ENCODE measurements around the gene TBC1D17. TPM values are rescaled to one million over a fixed set of nuclear protein-coding genes. Genes with fewer than 3 reads are reported as not detected.

Gene TBC1D17
- polyA plus RNA-seq, 3 donors = 3.1 to 48.2 (median 4.5) TPM

DNA sequence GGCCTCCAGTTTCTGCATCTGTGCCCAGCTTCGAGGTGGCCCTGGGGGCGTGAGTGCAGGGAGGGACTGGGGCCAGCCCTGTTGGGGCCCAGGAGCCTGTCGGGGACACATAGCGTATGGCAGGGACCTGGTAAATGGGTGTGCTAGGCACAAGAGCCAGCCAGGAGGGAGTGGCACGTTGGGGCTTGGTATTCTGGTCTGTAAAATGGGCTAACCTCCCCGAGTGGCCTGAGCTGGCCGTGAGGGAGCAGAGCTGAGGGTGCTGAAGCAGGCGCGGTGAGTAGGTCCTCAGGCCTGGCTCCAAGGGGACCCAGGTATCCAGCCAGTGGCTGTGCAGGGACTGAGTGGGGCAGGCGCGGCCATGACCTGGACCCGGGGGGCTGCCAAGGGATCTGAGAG is 22.2 kb upstream of the TBC1D17 start:
- peak overlapping the region in 1 of 7 donors; percentile 30 for H3K27ac Mint-ChIP-seq
- no peak overlapping the region for H3K27ac ChIP-seq (ENCODE audit: low read depth in 1 of 2, low read length in 2 of 2)

DNA sequence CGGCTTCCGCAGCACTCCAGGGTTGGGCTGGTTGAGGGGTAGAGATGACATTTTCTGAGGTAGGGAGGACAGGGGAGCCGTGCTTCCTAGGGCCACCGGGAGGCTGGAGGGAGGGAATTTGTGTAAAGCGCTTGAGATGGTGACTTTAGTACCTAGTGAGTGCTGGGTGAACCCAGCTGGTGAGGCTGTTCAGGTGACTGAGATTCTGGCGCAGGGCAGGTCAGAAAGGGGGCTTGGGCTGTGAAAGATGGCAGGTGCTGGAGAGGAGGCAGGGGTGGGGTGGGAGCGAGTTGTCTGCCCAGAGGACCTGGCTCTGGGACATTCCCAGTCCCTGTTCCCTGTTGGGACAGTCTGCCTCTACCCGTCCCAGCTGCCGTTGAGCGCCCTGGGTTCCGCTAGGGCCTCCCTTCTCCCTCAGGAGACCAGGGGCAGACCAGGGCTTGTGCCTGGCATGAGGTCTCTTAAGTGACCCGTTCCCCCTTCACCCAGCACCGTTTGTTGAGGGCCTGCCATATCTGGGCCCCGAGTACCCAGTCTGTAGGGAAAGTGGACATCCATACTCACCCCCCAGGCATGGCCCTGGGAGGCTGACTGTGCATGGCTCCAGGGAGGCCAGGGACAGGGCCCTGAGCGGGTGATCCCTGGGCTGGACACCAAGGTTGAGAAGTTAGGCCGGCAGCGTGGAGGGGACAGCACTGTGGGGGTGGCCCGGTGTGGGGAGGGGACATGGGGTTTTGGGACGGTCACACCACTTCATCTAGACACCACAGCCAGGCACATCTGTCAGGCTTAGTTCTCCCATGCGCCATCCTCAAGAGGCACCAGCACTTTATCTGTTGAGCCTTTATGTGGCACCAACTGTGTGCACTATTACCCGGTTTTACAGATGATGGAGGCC is 21.6 kb upstream of the TBC1D17 start:
- TF ChIP-seq, protein P1, sequence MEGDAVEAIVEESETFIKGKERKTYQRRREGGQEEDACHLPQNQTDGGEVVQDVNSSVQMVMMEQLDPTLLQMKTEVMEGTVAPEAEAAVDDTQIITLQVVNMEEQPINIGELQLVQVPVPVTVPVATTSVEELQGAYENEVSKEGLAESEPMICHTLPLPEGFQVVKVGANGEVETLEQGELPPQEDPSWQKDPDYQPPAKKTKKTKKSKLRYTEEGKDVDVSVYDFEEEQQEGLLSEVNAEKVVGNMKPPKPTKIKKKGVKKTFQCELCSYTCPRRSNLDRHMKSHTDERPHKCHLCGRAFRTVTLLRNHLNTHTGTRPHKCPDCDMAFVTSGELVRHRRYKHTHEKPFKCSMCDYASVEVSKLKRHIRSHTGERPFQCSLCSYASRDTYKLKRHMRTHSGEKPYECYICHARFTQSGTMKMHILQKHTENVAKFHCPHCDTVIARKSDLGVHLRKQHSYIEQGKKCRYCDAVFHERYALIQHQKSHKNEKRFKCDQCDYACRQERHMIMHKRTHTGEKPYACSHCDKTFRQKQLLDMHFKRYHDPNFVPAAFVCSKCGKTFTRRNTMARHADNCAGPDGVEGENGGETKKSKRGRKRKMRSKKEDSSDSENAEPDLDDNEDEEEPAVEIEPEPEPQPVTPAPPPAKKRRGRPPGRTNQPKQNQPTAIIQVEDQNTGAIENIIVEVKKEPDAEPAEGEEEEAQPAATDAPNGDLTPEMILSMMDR (IDR thresholded peaks at IDR 0.05) = no peak
- H3K9ac ChIP-seq (ENCODE audit: insufficient read depth, low read length, poor library complexity, severe bottlenecking) = no peak overlapping the region
- H3K4me1 ChIP-seq (ENCODE audit: control insufficient read depth in 1 of 2, insufficient read depth in 2 of 2, low read length in 2 of 2) = peaks cover 9 to 14% of the 10 kb centered on the region in 2 donors
- H3K9me3 ChIP-seq (replicated peaks in 1 of 2; ENCODE audit: control insufficient read depth in 1 of 2, insufficient read depth in 1 of 2, low read length in 2 of 2) = peaks cover 0 to 4% of the 10 kb centered on the region in 2 donors
- no peak overlapping the region for H2AFZ ChIP-seq (ENCODE audit: insufficient read depth, low read depth, low read length, poor library complexity, severe bottlenecking)
- Mint-ChIP-seq H3K27me3 (ENCODE audit: low read depth in 3 of 3) (peaks cover 13 to 16% (median 15%) of the 10 kb centered on the region in 3 donors), H3K4me3 (no peak overlapping the region), H3K27ac (peak overlapping the region in 2 of 7 donors; percentile 41 to 85), H3K36me3 (peaks cover 28 to 51% of the 10 kb centered on the region in 2 donors), H3K9me3 (peaks cover 0 to 5% (median 0%) of the 10 kb centered on the region in 7 donors), H3K4me1 (peaks cover 19% of the 10 kb centered on the region)
- no peak overlapping the region for H3K4me2 ChIP-seq (replicated peaks; ENCODE audit: extremely low read depth, low read length, poor library complexity, severe bottlenecking)
- H3K4me3 ChIP-seq (replicated peaks in 1 of 3; ENCODE audit: low read depth in 2 of 3, low read length in 3 of 3) = no peak overlapping the region
- WGBS (ENCODE audit: insufficient coverage) = 85% methylated on average over 14 of the region's 21 CpGs
- H3K36me3 ChIP-seq (replicated peaks in 1 of 2; ENCODE audit: control insufficient read depth in 1 of 2, insufficient read depth in 2 of 2, low read length in 2 of 2) = peaks cover 28 to 43% of the 10 kb centered on the region in 2 donors
- no peak overlapping the region for H3K27ac ChIP-seq (ENCODE audit: low read depth in 1 of 2, low read length in 2 of 2)
- intact Hi-C loops (cut with micrococcal nuclease) = no loop called here
- peaks cover 86% of the 10 kb centered on the region for H4K20me1 ChIP-seq (ENCODE audit: insufficient read depth, low read length)
- H3K27me3 ChIP-seq (ENCODE audit: control insufficient read depth in 2 of 2, insufficient read depth in 2 of 2, low read length in 2 of 2) = peaks cover 7 to 12% of the 10 kb centered on the region in 2 donors
- peaks cover 20% of the 10 kb centered on the region for H3K79me2 ChIP-seq (ENCODE audit: insufficient read depth, low read length)
- DNase-seq = no peak

More for the DNA sequence above, 22.2 kb upstream of the TBC1D17 start:
- Mint-ChIP-seq H3K27me3 (ENCODE audit: low read depth in 3 of 3) (peaks cover 13 to 16% (median 15%) of the 10 kb centered on the region in 3 donors), H3K9me3 (peaks cover 0 to 5% (median 0%) of the 10 kb centered on the region in 7 donors), H3K36me3 (peaks cover 22 to 44% of the 10 kb centered on the region in 2 donors), H3K4me3 (no peak overlapping the region), H3K4me1 (peaks cover 19% of the 10 kb centered on the region)
- Histone ChIP-seq H3K27me3 (ENCODE audit: control insufficient read depth in 2 of 2, insufficient read depth in 2 of 2, low read length in 2 of 2) (peaks cover 7 to 12% of the 10 kb centered on the region in 2 donors), H3K4me3 (replicated peaks in 1 of 3; ENCODE audit: low read depth in 2 of 3, low read length in 3 of 3) (no peak overlapping the region), H3K79me2 (ENCODE audit: insufficient read depth, low read length) (peaks cover 20% of the 10 kb centered on the region), H3K4me1 (ENCODE audit: control insufficient read depth in 1 of 2, insufficient read depth in 2 of 2, low read length in 2 of 2) (peaks cover 10 to 15% of the 10 kb centered on the region in 2 donors), H3K9ac (ENCODE audit: insufficient read depth, low read length, poor library complexity, severe bottlenecking) (no peak overlapping the region), H2AFZ (ENCODE audit: insufficient read depth, low read depth, low read length, poor library complexity, severe bottlenecking) (no peak overlapping the region), H3K36me3 (replicated peaks in 1 of 2; ENCODE audit: control insufficient read depth in 1 of 2, insufficient read depth in 2 of 2, low read length in 2 of 2) (peaks cover 22 to 38% of the 10 kb centered on the region in 2 donors), H3K4me2 (replicated peaks; ENCODE audit: extremely low read depth, low read length, poor library complexity, severe bottlenecking) (no peak overlapping the region), H4K20me1 (ENCODE audit: insufficient read depth, low read length) (peaks cover 80% of the 10 kb centered on the region), H3K9me3 (replicated peaks in 1 of 2; ENCODE audit: control insufficient read depth in 1 of 2, insufficient read depth in 1 of 2, low read length in 2 of 2) (peaks cover 0 to 4% of the 10 kb centered on the region in 2 donors)
- intact Hi-C loops (cut with micrococcal nuclease) = no loop called here
- no peak for DNase-seq
- WGBS (ENCODE audit: insufficient coverage) = 92% methylated on average over 12 of the region's 12 CpGs
- TF ChIP-seq, protein P1 (IDR thresholded peaks at IDR 0.05) = no peak
